ENCODE results near the gene RMND5B. TPM values are rescaled to one million over a fixed set of nuclear protein-coding genes. Genes with fewer than 3 reads are reported as not detected.

The RMND5B gene
- total RNA-seq, 4 donors from 2014 or later = 22.9 to 37.5 (median 27.7) TPM

DNA sequence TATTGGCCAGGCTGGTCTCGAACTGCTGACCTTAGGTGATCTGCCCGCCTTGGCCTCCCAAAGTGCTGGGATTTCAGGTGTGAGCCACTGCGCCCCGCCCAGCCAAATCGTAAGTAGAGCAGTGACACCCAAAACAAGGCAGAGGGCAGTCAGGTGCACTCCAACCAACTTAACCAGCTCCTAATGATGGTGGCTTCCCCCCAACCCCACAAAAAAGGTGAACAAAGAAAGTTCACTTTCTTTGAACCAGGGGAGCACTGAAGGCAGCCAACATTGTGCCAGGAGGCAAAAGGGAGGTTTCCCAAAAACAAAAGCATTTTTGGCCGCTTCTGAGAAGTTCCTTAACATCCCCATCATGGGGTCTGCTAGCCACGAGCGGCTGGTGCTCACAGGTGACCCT is 46.8 kb downstream of the RMND5B start:
- TF ChIP-seq, protein P1, sequence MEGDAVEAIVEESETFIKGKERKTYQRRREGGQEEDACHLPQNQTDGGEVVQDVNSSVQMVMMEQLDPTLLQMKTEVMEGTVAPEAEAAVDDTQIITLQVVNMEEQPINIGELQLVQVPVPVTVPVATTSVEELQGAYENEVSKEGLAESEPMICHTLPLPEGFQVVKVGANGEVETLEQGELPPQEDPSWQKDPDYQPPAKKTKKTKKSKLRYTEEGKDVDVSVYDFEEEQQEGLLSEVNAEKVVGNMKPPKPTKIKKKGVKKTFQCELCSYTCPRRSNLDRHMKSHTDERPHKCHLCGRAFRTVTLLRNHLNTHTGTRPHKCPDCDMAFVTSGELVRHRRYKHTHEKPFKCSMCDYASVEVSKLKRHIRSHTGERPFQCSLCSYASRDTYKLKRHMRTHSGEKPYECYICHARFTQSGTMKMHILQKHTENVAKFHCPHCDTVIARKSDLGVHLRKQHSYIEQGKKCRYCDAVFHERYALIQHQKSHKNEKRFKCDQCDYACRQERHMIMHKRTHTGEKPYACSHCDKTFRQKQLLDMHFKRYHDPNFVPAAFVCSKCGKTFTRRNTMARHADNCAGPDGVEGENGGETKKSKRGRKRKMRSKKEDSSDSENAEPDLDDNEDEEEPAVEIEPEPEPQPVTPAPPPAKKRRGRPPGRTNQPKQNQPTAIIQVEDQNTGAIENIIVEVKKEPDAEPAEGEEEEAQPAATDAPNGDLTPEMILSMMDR (IDR thresholded peaks at IDR 0.05) = no peak
- no peak for ATAC-seq (ENCODE audit: low FRiP score)
- DNase-seq (ENCODE audit: low spot score) = no peak

DNA sequence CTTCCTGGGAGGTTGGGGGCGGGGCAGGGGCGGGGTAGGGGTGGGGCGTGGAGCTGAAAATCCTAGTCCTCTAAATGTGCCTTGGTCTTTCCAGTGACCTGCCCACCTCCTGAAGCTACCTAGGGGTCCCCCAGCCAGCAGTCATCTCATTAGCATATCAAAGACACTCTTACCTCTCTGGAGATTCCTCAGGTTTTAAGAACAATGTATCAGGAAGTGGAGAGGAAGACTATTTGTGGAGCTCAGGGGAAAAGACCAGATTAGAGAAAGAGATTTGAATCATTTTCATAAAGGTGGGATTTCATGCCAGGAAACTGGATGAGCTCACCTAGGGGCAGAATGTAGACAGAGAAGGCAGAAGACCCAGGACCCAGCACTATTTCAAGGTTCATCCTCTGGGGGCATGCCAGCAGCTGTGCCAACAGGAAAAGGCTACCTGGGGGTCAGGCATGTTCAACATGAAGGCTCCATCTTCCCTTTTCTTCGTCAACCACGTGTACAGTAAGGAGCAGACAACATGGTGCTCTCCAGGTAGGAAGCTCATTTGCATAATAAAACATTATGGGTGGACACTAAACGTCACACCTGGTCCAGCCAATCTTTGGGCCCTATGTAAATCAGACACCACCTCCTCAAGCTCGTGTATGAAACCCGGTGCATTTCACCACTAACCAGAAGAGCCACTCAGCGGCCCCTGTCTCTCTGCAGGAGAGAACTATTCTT is 49.5 kb downstream of the RMND5B start:
- ATAC-seq (ENCODE audit: low FRiP score) (no peak), DNase-seq (ENCODE audit: low spot score) (no peak)
- TF ChIP-seq, protein P1 (IDR thresholded peaks at IDR 0.05) = no peak

- no peak for ATAC-seq (ENCODE audit: low FRiP score)
- TF ChIP-seq, protein P1 (IDR thresholded peaks at IDR 0.05) = no peak
These were observed 51.5 kb downstream of the RMND5B start for GRCh38 chr5:178182158-178182876.

GRCh38 chr5:178186427-178186826 is 55.6 kb downstream of the RMND5B start:
- TF ChIP-seq, protein P1 (IDR thresholded peaks at IDR 0.05) = no peak
- no peak for DNase-seq (ENCODE audit: low spot score)
- no peak for ATAC-seq (ENCODE audit: low FRiP score)

More at GRCh38 chr5:178182158-178182876, 51.5 kb downstream of the RMND5B start:
- DNase-seq (ENCODE audit: low spot score) = no peak

DNA sequence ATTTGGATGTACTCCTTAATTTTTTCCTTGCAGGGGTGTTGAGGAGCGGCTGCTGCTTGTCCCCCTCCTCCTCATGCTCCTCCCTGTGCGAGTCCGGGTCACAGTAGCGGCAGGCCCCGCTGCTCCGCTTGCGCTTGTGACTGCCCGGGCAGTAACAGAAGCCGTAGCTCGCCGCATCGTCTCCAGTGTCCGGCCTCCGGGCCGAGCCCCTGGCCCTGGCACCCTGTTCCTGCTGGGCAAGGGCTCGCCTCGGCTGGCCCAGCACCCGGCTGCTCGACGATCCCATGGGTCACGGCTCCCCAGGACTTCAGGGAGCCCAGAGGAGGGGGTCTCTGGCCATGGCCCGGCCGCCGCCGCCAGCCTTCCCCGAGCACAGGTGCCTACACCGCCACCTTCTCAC is 56.2 kb downstream of the RMND5B start, which contains the start of gene GMCL2:
Gene GMCL2, minus strand, starts transcription at position 358 of the 400 bp plus-strand sequence. Its CDS starts 72 bp downstream, at position 286.
- TF ChIP-seq, protein P1 (IDR thresholded peaks at IDR 0.05) = no peak
- no peak for DNase-seq (ENCODE audit: low spot score)
- ATAC-seq (ENCODE audit: low FRiP score) = no peak

DNA sequence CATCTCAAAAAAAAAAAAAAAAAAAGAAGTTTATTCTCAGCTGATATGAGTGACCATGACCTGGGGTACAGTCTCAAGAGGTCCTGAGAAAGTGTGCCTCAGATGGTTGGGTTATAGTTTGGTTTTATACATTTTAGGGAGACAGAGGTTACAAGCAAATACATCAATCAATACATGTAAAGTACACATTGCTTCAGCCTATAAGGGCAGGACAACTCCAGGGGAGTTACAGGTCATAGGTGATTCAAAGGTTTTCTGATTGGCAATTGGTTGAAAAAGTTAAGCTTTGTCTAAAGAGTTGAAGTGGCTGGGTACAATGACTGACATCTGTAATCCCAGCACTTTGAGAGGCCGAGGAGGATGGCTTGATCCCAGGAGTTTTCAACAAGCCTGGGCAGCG is 58.6 kb downstream of the RMND5B start:
- DNase-seq (ENCODE audit: low spot score) (no peak), ATAC-seq (ENCODE audit: low FRiP score) (no peak)
- TF ChIP-seq, protein P1 (IDR thresholded peaks at IDR 0.05) = no peak

Data from omental fat pad (tissue), 4 donors.